GM19438 (cell line): ENCODE results near the gene ZNF672.
A peak's percentile ranks its signal among the peaks of the same experiment; 100 is the strongest.

ENCODE experiments used
- ATAC-seq: cut with Tn5 transposase; IDR thresholded peaks from one replicate; pipeline ENCODE4 v1.9.1; 2021; ENCODE audit warnings: low read depth; ENCODE audit not compliant: unreplicated experiment

ZNF672 gene

GRCh38 chr1:248812736-248813425, 25.1 kb upstream of the ZNF672 start:
- ATAC-seq = no peak

- ATAC-seq = no peak
These were observed 24.5 kb upstream of the ZNF672 start for GRCh38 chr1:248813546-248813945.

- no peak for ATAC-seq
These were observed 23.7 kb upstream of the ZNF672 start for GRCh38 chr1:248814351-248814750.

- ATAC-seq = no peak
These were observed 22.5 kb upstream of the ZNF672 start for GRCh38 chr1:248815407-248816034.

GRCh38 chr1:248816042-248816851, 21.8 kb upstream of the ZNF672 start:
- ATAC-seq = no peak

- no peak for ATAC-seq
These were observed 21.0 kb upstream of the ZNF672 start for GRCh38 chr1:248817065-248817464.

- no peak for ATAC-seq
These were observed 19.3 kb upstream of the ZNF672 start for GRCh38 chr1:248818505-248819374.

GRCh38 chr1:248820041-248820585, 17.9 kb upstream of the ZNF672 start:
- no peak for ATAC-seq

- ATAC-seq = no peak
These were observed 16.9 kb upstream of the ZNF672 start for GRCh38 chr1:248821101-248821500.

- no peak for ATAC-seq
These were observed 16.4 kb upstream of the ZNF672 start for GRCh38 chr1:248821641-248822040.

GRCh38 chr1:248822148-248823032, 15.6 kb upstream of the ZNF672 start:
- no peak for ATAC-seq

- ATAC-seq = no peak
These were observed 14.5 kb upstream of the ZNF672 start for GRCh38 chr1:248823517-248824001.

- no peak for ATAC-seq
These were observed 13.7 kb upstream of the ZNF672 start for GRCh38 chr1:248824301-248824700.

- ATAC-seq = no peak
These were observed 13.3 kb upstream of the ZNF672 start for GRCh38 chr1:248824701-248825100.

GRCh38 chr1:248825136-248825535, 12.9 kb upstream of the ZNF672 start:
- no peak for ATAC-seq

- peak; percentile 5 for ATAC-seq
These were observed 12.5 kb upstream of the ZNF672 start for GRCh38 chr1:248825573-248825908.

- peak; percentile 95 for ATAC-seq
These were observed 11.9 kb upstream of the ZNF672 start, which contains the start of gene SH3BP5L for GRCh38 chr1:248825909-248826760. SH3BP5L (minus strand) TSS chr1:248825915; CDS start chr1:248824935, 980 bp downstream.

- ATAC-seq = no peak
These were observed 9.2 kb upstream of the ZNF672 start for GRCh38 chr1:248828845-248829244.
